ENCODE data around the gene NKAIN4. TPM values are rescaled to one million over a fixed set of nuclear protein-coding genes. Genes with fewer than 3 reads are reported as not detected.
"Not testable (repeated sequence)": the region's sequence is repeated elsewhere in the genome, so short reads cannot be mapped to it uniquely, and the experiment has no call there.

Gene NKAIN4
- total RNA-seq, 2 donors from 2014 or later, result not detected

GRCh38 chr20:63251350-63251749 is 2.9 kb downstream of the NKAIN4 start:
- not testable (repeated sequence) for DNase-seq (ENCODE audit: low spot score); ATAC-seq; H3K27ac Mint-ChIP-seq; H3K4me1 Mint-ChIP-seq (ENCODE audit: low read depth in 2 of 2); H3K36me3 Mint-ChIP-seq; H3K9me3 Mint-ChIP-seq; H3K4me3 Mint-ChIP-seq
- H3K27me3 Mint-ChIP-seq, result peaks cover 22 to 32% of the 10 kb centered on the region in 2 donors

- DNase-seq (ENCODE audit: low spot score) (no peak), ATAC-seq (no peak)
- H3K4me1 Mint-ChIP-seq (ENCODE audit: low read depth in 2 of 2), result no peaks in the 10 kb centered on the region
- no peaks in the 10 kb centered on the region for H3K9me3 Mint-ChIP-seq
- no peaks in the 10 kb centered on the region for H3K36me3 Mint-ChIP-seq
- H3K27ac Mint-ChIP-seq, result no peak overlapping the region
- peaks cover 8 to 21% of the 10 kb centered on the region in 2 donors for H3K27me3 Mint-ChIP-seq
- H3K4me3 Mint-ChIP-seq, result no peak overlapping the region
These were observed 4.4 kb downstream of the NKAIN4 start for GRCh38 chr20:63249891-63250290.

DNA sequence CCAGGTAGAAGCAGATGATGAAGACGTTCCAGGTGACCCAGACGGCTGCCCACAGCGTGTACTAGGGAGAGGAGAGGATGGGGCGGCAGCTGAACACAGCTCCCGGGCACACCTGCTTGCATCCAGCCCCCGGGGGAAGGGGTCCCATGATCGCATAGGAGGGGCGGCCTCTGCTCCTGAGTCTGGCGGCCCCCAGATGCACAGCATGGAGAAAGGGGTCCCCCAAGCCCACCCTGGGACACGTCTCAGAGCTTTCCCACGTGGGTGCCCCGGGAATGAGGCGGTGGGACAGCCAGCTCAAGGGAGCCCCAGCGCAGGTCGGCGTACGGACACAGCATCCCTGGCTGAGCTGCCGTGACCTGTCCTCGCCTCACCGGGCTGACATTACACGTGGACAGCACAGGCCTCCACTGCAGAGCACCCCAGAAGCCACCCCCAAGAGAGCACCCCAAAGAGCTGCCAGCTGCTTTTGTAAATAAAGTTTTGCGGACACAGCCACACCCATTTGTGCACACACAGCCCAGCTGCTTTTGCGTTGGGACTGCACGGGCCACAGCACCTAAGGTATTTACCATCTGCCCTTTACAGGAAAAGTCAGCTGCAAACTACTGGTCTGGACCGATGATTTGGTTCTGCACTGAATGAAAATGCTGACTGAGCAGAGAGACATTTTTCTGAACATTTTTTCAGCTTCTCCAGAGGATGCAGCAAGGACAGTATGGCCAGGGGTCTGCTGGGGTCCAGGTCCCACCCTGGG is 5.2 kb downstream of the NKAIN4 start:
- Mint-ChIP-seq H3K27ac (no peak overlapping the region), H3K4me1 (ENCODE audit: low read depth in 2 of 2) (no peaks in the 10 kb centered on the region)

GRCh38 chr20:63247671-63248228 is 6.5 kb downstream of the NKAIN4 start:
- no peaks in the 10 kb centered on the region for H3K9me3 Mint-ChIP-seq
- H3K27ac Mint-ChIP-seq, result no peak overlapping the region
- H3K36me3 Mint-ChIP-seq, result no peaks in the 10 kb centered on the region
- peaks cover 4 to 15% of the 10 kb centered on the region in 2 donors for H3K27me3 Mint-ChIP-seq
- H3K4me1 Mint-ChIP-seq (ENCODE audit: low read depth in 2 of 2), result no peaks in the 10 kb centered on the region
- ATAC-seq (no peak), DNase-seq (ENCODE audit: low spot score) (no peak)
- no peak overlapping the region for H3K4me3 Mint-ChIP-seq

More for the DNA sequence above, 5.2 kb downstream of the NKAIN4 start:
- Mint-ChIP-seq H3K36me3 (no peaks in the 10 kb centered on the region), H3K27me3 (peaks cover 8 to 19% of the 10 kb centered on the region in 2 donors), H3K9me3 (no peaks in the 10 kb centered on the region), H3K4me3 (no peak overlapping the region)
- DNase-seq (ENCODE audit: low spot score), result no peak
- no peak for ATAC-seq

GRCh38 chr20:63246490-63247288 is 7.6 kb downstream of the NKAIN4 start:
- Mint-ChIP-seq H3K27me3 (peaks cover 0 to 13% of the 10 kb centered on the region in 2 donors), H3K9me3 (no peaks in the 10 kb centered on the region), H3K27ac (no peak overlapping the region), H3K4me1 (ENCODE audit: low read depth in 2 of 2) (no peaks in the 10 kb centered on the region), H3K36me3 (no peaks in the 10 kb centered on the region), H3K4me3 (no peak overlapping the region)
- no peak for ATAC-seq
- no peak for DNase-seq (ENCODE audit: low spot score)

DNA sequence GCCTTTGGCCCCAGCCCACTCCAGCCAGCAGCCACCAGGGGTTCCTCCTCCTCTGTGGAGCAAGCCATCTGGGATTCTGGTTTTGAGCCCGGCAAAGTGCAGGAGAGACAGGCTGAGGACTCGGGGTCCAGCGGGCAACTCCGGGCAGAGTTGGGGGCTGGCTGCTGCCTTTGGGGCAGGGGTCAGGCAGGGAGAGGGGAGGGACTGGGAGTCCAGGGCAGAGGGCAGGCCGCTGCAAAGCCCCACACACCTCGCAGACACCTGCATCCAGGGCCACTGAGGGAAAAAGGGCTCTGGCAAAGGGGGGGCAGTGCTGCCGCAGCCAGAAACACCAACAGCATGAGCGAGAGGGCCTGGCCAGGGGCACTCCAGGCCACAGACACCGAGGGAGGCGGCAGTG is 9.8 kb downstream of the NKAIN4 start:
- Mint-ChIP-seq H3K27ac (no peak overlapping the region), H3K36me3 (no peaks in the 10 kb centered on the region), H3K4me3 (no peak overlapping the region), H3K9me3 (no peaks in the 10 kb centered on the region), H3K27me3 (peaks cover 0 to 7% of the 10 kb centered on the region in 2 donors), H3K4me1 (ENCODE audit: low read depth in 2 of 2) (no peaks in the 10 kb centered on the region)
- no peak for ATAC-seq
- no peak for DNase-seq (ENCODE audit: low spot score)

DNA sequence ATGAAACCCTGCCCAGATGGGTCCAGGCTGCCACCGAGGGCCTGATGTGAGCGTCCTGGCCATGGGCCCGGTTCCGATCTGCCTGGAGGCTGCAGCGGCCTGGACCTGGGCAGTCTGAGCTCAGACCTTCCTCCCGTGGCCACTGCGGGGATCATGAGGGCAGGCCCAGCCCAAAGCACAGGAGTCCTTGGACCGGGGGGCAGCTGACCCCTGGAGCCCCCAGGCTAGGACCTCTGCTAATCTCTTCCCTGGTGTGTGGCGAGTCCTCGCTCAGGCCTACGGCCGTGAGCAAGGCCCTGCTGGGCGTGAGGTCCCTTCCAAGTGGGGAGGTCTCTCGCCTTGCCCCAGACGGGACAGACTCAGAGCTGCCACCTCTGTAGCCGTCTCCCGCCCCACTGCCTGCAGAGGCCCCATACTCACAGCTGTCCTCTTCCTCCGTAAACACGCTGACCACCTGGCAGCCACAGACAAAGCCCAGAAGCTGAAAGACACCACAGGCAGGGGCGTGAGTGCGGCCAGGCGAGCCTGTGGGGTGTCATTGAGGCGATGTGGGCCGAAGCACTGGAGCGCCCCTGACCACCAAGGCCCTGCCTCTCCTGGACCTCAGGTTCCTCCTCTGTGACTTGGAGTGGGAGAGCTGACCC is 10.5 kb downstream of the NKAIN4 start:
- ATAC-seq (peak in 1 of 2 donors; percentile 19), DNase-seq (ENCODE audit: low spot score) (no peak)
- no peaks in the 10 kb centered on the region for H3K4me1 Mint-ChIP-seq (ENCODE audit: low read depth in 2 of 2)
- H3K9me3 Mint-ChIP-seq, result no peaks in the 10 kb centered on the region
- H3K27me3 Mint-ChIP-seq, result peaks cover 0 to 4% of the 10 kb centered on the region in 2 donors
- H3K27ac Mint-ChIP-seq, result no peak overlapping the region
- H3K36me3 Mint-ChIP-seq, result no peaks in the 10 kb centered on the region
- H3K4me3 Mint-ChIP-seq, result no peak overlapping the region

GRCh38 chr20:63242736-63243135 is 11.5 kb downstream of the NKAIN4 start:
- Mint-ChIP-seq H3K27ac (no peak overlapping the region), H3K4me1 (ENCODE audit: low read depth in 2 of 2) (no peaks in the 10 kb centered on the region), H3K4me3 (no peak overlapping the region), H3K9me3 (no peaks in the 10 kb centered on the region), H3K36me3 (no peaks in the 10 kb centered on the region), H3K27me3 (no peaks in the 10 kb centered on the region)
- DNase-seq (ENCODE audit: low spot score), result no peak
- ATAC-seq, result no peak

DNA sequence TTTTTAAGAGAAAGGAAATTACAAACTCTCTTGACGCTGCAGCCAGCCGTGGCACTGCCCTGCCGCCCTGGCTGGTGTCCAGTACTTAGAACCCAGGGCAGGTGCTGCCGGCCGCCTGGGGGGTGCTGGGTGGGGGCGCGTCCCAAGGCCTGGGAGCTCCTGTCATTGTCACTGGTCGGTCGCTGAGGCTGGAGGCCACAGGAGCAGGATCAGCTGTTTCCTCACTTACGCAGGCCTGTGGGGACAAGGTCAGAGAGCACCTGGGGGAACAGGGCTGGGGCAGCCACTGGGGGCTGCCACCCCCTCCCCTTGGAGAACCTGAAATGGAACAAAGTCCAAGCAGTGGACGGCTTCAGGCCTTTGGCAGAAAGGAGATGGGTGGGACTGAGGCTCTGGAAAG is 13.0 kb downstream of the NKAIN4 start:
- H3K9me3 Mint-ChIP-seq, result no peaks in the 10 kb centered on the region
- no peaks in the 10 kb centered on the region for H3K4me1 Mint-ChIP-seq (ENCODE audit: low read depth in 2 of 2)
- no peaks in the 10 kb centered on the region for H3K36me3 Mint-ChIP-seq
- H3K27ac Mint-ChIP-seq, result no peak overlapping the region
- H3K4me3 Mint-ChIP-seq, result no peak overlapping the region
- DNase-seq (ENCODE audit: low spot score), result no peak
- no peak for ATAC-seq
- no peaks in the 10 kb centered on the region for H3K27me3 Mint-ChIP-seq

- ATAC-seq, result no peak
- Mint-ChIP-seq H3K4me1 (ENCODE audit: low read depth in 2 of 2) (no peaks in the 10 kb centered on the region), H3K27me3 (no peaks in the 10 kb centered on the region), H3K4me3 (no peak overlapping the region), H3K36me3 (no peaks in the 10 kb centered on the region), H3K9me3 (no peaks in the 10 kb centered on the region), H3K27ac (no peak overlapping the region)
- DNase-seq (ENCODE audit: low spot score), result no peak
These were observed 14.3 kb downstream of the NKAIN4 start for GRCh38 chr20:63240004-63240403.

DNA sequence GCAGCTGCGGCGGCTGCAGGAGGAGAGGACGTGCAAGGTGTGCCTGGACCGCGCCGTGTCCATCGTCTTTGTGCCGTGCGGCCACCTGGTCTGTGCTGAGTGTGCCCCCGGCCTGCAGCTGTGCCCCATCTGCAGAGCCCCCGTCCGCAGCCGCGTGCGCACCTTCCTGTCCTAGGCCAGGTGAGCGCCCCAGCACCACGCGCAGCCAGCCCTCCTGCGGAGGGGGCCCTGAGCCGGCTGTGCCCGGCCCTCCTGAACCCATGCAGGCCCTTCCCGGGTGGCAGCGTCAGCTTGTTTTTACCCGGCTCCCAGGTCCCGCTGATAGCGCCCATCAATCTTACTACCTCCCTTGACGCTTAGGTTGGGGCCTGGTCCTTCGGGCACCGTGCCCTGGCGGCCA is 14.8 kb downstream of the NKAIN4 start:
- H3K27ac Mint-ChIP-seq, result no peak overlapping the region
- H3K27me3 Mint-ChIP-seq, result no peaks in the 10 kb centered on the region
- no peak for ATAC-seq
- DNase-seq (ENCODE audit: low spot score), result no peak
- H3K4me1 Mint-ChIP-seq (ENCODE audit: low read depth in 2 of 2), result no peaks in the 10 kb centered on the region
- no peaks in the 10 kb centered on the region for H3K36me3 Mint-ChIP-seq
- H3K9me3 Mint-ChIP-seq, result no peaks in the 10 kb centered on the region
- no peak overlapping the region for H3K4me3 Mint-ChIP-seq

DNA sequence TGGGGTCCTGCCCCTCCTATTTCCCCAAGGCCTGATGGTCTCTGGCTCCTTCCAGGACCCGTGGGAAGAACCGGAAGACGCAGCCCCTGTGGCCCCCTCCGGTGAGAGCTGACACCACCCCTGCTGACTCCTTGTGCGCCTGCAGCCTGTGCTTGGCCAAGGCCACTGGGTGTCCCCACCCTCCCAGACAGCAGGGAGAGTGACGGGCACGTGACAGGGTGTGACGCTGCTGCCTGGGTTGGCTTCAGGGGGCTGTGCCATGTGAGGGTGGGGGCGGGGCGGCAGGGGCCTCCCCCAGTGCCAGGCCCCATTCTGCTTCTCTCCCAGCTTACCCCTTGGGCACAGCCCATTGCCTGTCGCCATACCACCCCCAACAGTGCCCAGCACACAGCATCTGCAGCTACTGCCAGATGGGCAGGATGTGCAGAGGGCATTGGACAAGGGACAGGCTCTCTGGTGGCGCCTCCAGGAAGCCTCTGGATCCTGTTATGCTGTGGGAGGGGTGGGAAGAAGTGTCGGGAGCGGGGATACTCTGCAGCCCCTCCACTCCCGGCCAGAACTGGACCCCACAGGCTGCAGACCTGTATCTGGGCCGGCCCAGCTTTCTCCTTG is 15.6 kb downstream of the NKAIN4 start:
- H3K36me3 Mint-ChIP-seq, result no peaks in the 10 kb centered on the region
- ATAC-seq, result no peak
- peaks cover 0 to 2% of the 10 kb centered on the region in 2 donors for H3K27me3 Mint-ChIP-seq
- H3K4me3 Mint-ChIP-seq, result no peak overlapping the region
- no peak for DNase-seq (ENCODE audit: low spot score)
- no peak overlapping the region for H3K27ac Mint-ChIP-seq
- no peaks in the 10 kb centered on the region for H3K9me3 Mint-ChIP-seq
- no peaks in the 10 kb centered on the region for H3K4me1 Mint-ChIP-seq (ENCODE audit: low read depth in 2 of 2)

GRCh38 chr20:63238031-63238430 is 16.2 kb downstream of the NKAIN4 start:
- Mint-ChIP-seq H3K9me3 (no peaks in the 10 kb centered on the region), H3K4me3 (no peak overlapping the region), H3K4me1 (ENCODE audit: low read depth in 2 of 2) (no peaks in the 10 kb centered on the region), H3K36me3 (no peaks in the 10 kb centered on the region), H3K27ac (no peak overlapping the region), H3K27me3 (peaks cover 0 to 2% of the 10 kb centered on the region in 2 donors)
- ATAC-seq, result no peak
- DNase-seq (ENCODE audit: low spot score), result no peak
